Heart left ventricle (tissue), 16 donors: ENCODE data around the gene NOTCH2. TPM values are rescaled to one million over a fixed set of nuclear protein-coding genes. Genes with fewer than 3 reads are reported as not detected.
A peak's percentile ranks its signal among the peaks of the same experiment; 100 is the strongest.

Experiments used
- ATAC-seq, 4 donors: fragments of 200-7000 bp; cut with Tn5 transposase; one replicate each; pipeline ENCODE4 v1.9.1; 2020 to 2022; ENCODE audit warnings: moderate library complexity in 4 of 4, mild to moderate bottlenecking in 3 of 4, moderate number of reproducible peaks in 1 of 4
- DNase-seq, 5 donors: peaks; one replicate each; pipeline ENCODE4 v3.0.0-alpha.2; 2020
- H3K27ac ChIP-seq, 12 donors: fragments of 200-600 bp; sonication (generic) in 4 of 12; one replicate each; pipeline versions ENCODE4 v1.5.0 to v1.8.0; 2016 to 2022; ENCODE audit warnings: mild to moderate bottlenecking in 2 of 12
- H3K27me3 ChIP-seq, 9 donors: fragments of 200-600 bp; sonication (generic) in 2 of 9; one replicate each; pipeline versions ENCODE4 v1.5.1 to v1.8.0; 2016 to 2022; ENCODE audit warnings: mild to moderate bottlenecking in 3 of 9
- H3K36me3 ChIP-seq, 9 donors: fragments of 200-600 bp; sonication (generic) in 2 of 9; one replicate each; pipeline versions ENCODE4 v1.5.0 to v1.8.0; 2018 to 2022; ENCODE audit warnings: mild to moderate bottlenecking in 2 of 9
- H3K4me1 ChIP-seq, 12 donors: fragments of 200-600 bp; sonication (generic) in 4 of 12; one replicate each; pipeline versions ENCODE4 v1.5.0 to v1.8.0; 2016 to 2022; ENCODE audit warnings: mild to moderate bottlenecking in 3 of 12
- H3K4me3 ChIP-seq, 12 donors: fragments of 200-600 bp; sonication (generic) in 4 of 12; one replicate each; pipeline versions ENCODE4 v1.5.0 to v1.8.0; 2017 to 2022; ENCODE audit warnings: mild to moderate bottlenecking in 9 of 12, moderate library complexity in 4 of 12
- H3K9me3 ChIP-seq, 12 donors: fragments of 200-600 bp; sonication (generic) in 4 of 12; one replicate each; pipeline versions ENCODE4 v1.5.0 to v1.8.0; 2016 to 2022; ENCODE audit warnings: mild to moderate bottlenecking in 1 of 12
- POLR2A ChIP-seq, 2 donors: fragments of 450-650 bp; IDR thresholded peaks; one replicate each; pipeline ENCODE4 v1.6.1; 2017; ENCODE audit warnings: antibody characterized with exemption in 2 of 2, mild to moderate bottlenecking in 2 of 2, moderate library complexity in 2 of 2
- WGBS, 4 donors: extraction: QIAGEN DNeasy Blood & Tissue Kit in 2 of 4; methylation state at CpG; one replicate each; pipeline versions ENCODE4 v1.1.5 to v1.1.7; 2013 to 2018; 5-methylcytosine and 5-hydroxymethylcytosine counted together
- intact Hi-C, 10 donors: fragments of 100-400 bp; cut with DNase I; formaldehyde crosslinking; loops; one replicate each; pipeline versions ENCODE4 v1.11.1 to v1.14.2; 2022
- polyA plus RNA-seq, 2 donors: library from polyadenylated mRNA; stranded (reverse); fragments of 200-250 nt; gene quantifications; one replicate each; pipeline ENCODE4 v1.2.3, GENCODE V29; 2013
- total RNA-seq, 9 donors: library from RNA; depleted of rRNA in 2 of 9; stranded (reverse); fragments of >200 nt in 2 of 9; fragmentation: NEBNext Ultra II Directional in 3 of 9; extraction: Animal tissue kit (Norgen Biotek cat#: 25700) in 3 of 9; gene quantifications; one replicate each; pipeline versions ENCODE4 v1.1.0 to v1.2.4, GENCODE V29; 2016 to 2023
- TF ChIP-seq, protein P1 (sequence below), 12 donors: fragments of 200-600 bp; sonication (generic) in 4 of 12; IDR thresholded peaks; one replicate each; pipeline versions ENCODE4 v1.5.0 to v1.8.0; 2018 to 2022; ENCODE audit warnings: antibody characterized with exemption in 12 of 12, mild to moderate bottlenecking in 5 of 12
- donor health status: ischemic (EF 13 %, LVEDD 7.1; RV severe dilation, severe dysfunction).
- donor health status: healthy with polysubstance abuse.
- donor health status: DM: no; HTN: yes; CAD: no.
- donor health status: DM: no; HTN: no; CAD: no.
- donor health status: ischemic (EF 25% LVEDD 6.9; RV normal size, moderate dysfunction).
- donor health status: ischemic (EF 25% LVEDD 5.7; RV mildly dilated, moderate dysfunction).
- donor health status: healthy.
- donor health status: DM: yes; HTN: yes; CAD: no.
- donor health status: ischemic (EF 35%, LVEDD 5.7; RV mildly dilated, moderate dysfunction).
- donor health status: nonischemic (EF 11% LVEDD 7.7; RV severe dilation, severe dysfunction).
- donor health status: DM: yes; HTN: yes; CAD: no.
- donor health status: PGD.
- donor health status: ischemic (EF 29% LVEDD 5.4; RV normal size, mild dysfunction).
- donor health status: nonischemic (EF 23%, LVEDD 6.1; RV moderate dilation, normal function).

NOTCH2 gene
- total and polyA plus RNA-seq, 11 donors: 4.6 to 68.7 (median 26.0) TPM

- H3K4me1 ChIP-seq: peaks cover 0 to 28% (median 12%) of the 10 kb centered on the region in 12 donors
- TF ChIP-seq POLR2A (IDR thresholded peaks at IDR 0.05): no peak
- TF ChIP-seq, protein P1, sequence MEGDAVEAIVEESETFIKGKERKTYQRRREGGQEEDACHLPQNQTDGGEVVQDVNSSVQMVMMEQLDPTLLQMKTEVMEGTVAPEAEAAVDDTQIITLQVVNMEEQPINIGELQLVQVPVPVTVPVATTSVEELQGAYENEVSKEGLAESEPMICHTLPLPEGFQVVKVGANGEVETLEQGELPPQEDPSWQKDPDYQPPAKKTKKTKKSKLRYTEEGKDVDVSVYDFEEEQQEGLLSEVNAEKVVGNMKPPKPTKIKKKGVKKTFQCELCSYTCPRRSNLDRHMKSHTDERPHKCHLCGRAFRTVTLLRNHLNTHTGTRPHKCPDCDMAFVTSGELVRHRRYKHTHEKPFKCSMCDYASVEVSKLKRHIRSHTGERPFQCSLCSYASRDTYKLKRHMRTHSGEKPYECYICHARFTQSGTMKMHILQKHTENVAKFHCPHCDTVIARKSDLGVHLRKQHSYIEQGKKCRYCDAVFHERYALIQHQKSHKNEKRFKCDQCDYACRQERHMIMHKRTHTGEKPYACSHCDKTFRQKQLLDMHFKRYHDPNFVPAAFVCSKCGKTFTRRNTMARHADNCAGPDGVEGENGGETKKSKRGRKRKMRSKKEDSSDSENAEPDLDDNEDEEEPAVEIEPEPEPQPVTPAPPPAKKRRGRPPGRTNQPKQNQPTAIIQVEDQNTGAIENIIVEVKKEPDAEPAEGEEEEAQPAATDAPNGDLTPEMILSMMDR (IDR thresholded peaks at IDR 0.05): no peak
- intact Hi-C loops: no loop called here
- DNase-seq: no peak
- peaks cover 0 to 25% (median 16%) of the 10 kb centered on the region in 9 donors for H3K36me3 ChIP-seq
- no peaks in the 10 kb centered on the region for H3K9me3 ChIP-seq
- no peaks in the 10 kb centered on the region for H3K27me3 ChIP-seq
- H3K4me3 ChIP-seq: no peak overlapping the region
- H3K27ac ChIP-seq: peak overlapping the region in 4 of 12 donors; percentile 18 to 52 (median 37)
- 88 to 91% (median 90%) methylated on average over 2 of the region's 2 CpGs for WGBS, 4 donors
- ATAC-seq: no peak
Measured at GRCh38 chr1:119988306-119989062, 81.0 kb downstream of the NOTCH2 start.

DNA sequence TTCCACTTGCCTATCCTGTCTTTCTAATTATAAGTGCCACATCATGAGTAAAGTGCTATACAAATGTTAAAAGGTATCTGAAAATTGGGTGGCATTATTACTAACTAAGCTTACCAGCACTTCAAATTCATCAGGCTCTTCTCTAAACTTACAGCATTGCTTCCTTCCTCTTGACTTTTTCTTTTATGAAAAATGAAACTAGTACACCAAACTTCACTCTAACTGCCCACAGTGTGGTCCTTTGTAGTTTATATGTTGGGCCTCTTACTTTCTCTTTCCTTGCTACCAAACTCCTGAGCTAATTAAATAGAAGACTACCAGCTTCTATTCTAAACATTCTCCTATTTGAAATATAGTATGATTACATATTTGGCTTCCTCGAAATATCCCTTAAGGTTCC, 81.8 kb downstream of the NOTCH2 start:
- ATAC-seq: no peak
- 83 to 90% (median 89%) methylated on average over 1 of the region's 1 CpG for WGBS, 4 donors
- no peaks in the 10 kb centered on the region for H3K9me3 ChIP-seq
- DNase-seq: no peak
- no peaks in the 10 kb centered on the region for H3K27me3 ChIP-seq
- H3K36me3 ChIP-seq: peaks cover 0 to 25% (median 16%) of the 10 kb centered on the region in 9 donors
- TF ChIP-seq POLR2A (IDR thresholded peaks at IDR 0.05): no peak
- TF ChIP-seq, protein P1 (IDR thresholded peaks at IDR 0.05): no peak
- no peak overlapping the region for H3K4me3 ChIP-seq
- intact Hi-C loops: no loop called here
- H3K27ac ChIP-seq: peak overlapping the region in 7 of 12 donors; percentile 8 to 52 (median 28)
- peaks cover 0 to 29% (median 13%) of the 10 kb centered on the region in 12 donors for H3K4me1 ChIP-seq

GRCh38 chr1:119987112-119987511, 82.3 kb downstream of the NOTCH2 start:
- H3K4me3 ChIP-seq: no peak overlapping the region
- intact Hi-C loops: no loop called here
- H3K9me3 ChIP-seq: no peaks in the 10 kb centered on the region
- peak overlapping the region in 6 of 12 donors; percentile 8 to 52 (median 23) for H3K27ac ChIP-seq
- DNase-seq: peak in 1 of 5 donors; percentile 28
- peak in 3 of 4 donors; percentile 53 to 96 (median 89) for ATAC-seq
- TF ChIP-seq POLR2A (IDR thresholded peaks at IDR 0.05): no peak
- TF ChIP-seq, protein P1 (IDR thresholded peaks at IDR 0.05): no peak
- peaks cover 0 to 35% (median 13%) of the 10 kb centered on the region in 12 donors for H3K4me1 ChIP-seq
- 57 to 76% (median 71%) methylated on average over 2 of the region's 2 CpGs for WGBS, 4 donors
- H3K36me3 ChIP-seq: peaks cover 0 to 25% (median 16%) of the 10 kb centered on the region in 9 donors
- no peaks in the 10 kb centered on the region for H3K27me3 ChIP-seq

DNA sequence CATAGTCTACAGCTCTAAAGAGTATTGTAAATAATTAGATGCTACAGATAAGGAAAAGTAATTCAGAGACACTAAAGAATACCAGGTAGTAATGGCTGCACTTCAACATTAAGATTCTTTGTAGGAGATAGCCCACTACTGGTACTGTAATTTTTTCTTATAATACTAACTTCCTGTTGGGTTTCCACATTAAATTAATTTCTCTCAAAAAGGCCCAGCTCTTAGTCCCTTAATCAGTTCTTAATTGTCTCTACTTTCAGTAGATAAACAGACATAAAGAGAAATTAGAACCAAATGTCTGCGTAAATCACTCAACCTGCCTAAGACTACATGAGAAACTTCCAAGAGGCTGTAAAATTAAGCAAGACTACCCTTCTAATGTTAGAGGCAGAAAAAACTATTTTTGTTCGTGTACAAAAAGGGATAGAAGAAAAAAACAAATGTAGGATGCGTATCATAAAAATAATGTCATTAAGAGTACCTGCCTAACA, 83.4 kb downstream of the NOTCH2 start:
- Histone ChIP-seq H3K4me3 (no peak overlapping the region), H3K4me1 (peaks cover 0 to 41% (median 13%) of the 10 kb centered on the region in 12 donors), H3K27me3 (no peaks in the 10 kb centered on the region), H3K27ac (peak overlapping the region in 1 of 12 donors; percentile 40), H3K9me3 (no peaks in the 10 kb centered on the region), H3K36me3 (peaks cover 0 to 25% (median 16%) of the 10 kb centered on the region in 9 donors)
- intact Hi-C loops: no loop called here
- no peak for TF ChIP-seq POLR2A (IDR thresholded peaks at IDR 0.05)
- TF ChIP-seq, protein P1 (IDR thresholded peaks at IDR 0.05): no peak
- ATAC-seq (no peak), DNase-seq (no peak)
- WGBS, 4 donors: 66 to 87% (median 80%) methylated on average over 3 of the region's 3 CpGs
